Esophagus squamous epithelium (tissue), 4 donors: ENCODE measurements around the gene HEG1.

Experiments
- CTCF ChIP-seq, 6 experiments: fragments of 450-650 bp in 4 of 6; fragments of 200-600 bp in 2 of 6; sonication (generic) in 2 of 6; IDR thresholded peaks; one replicate each; pipeline ENCODE4 v1.5.1; 2016 to 2019; ENCODE audit warnings: antibody characterized with exemption in 6 of 6, mild to moderate bottlenecking in 4 of 6, moderate library complexity in 4 of 6
- POLR2A ChIP-seq, 4 donors: fragments of 450-650 bp; IDR thresholded peaks; one replicate each; pipeline ENCODE4 v1.6.1; 2017; ENCODE audit warnings: antibody characterized with exemption in 4 of 4, mild to moderate bottlenecking in 4 of 4, moderate library complexity in 3 of 4

GRCh38 chr3:125067225-125067624 lies 11.4 kb upstream of the HEG1 start:
- TF ChIP-seq POLR2A (IDR thresholded peaks at IDR 0.05), result no peak
- TF ChIP-seq CTCF (IDR thresholded peaks at IDR 0.05), result no peak
